A549 treated with GW870086 at 1 μM for 4 hours (cell line): ENCODE data around the gene MT1M. TPM values are rescaled to one million over a fixed set of nuclear protein-coding genes. Genes with fewer than 3 reads are reported as not detected.

Experiments used
- total RNA-seq: library from RNA; stranded (reverse); fragments of 200-300 nt; extraction: Qiagen RNA extraction; gene quantifications from 5 replicates; pipeline ENCODE4 v1.2.3, GENCODE V29; 2022; ENCODE audit warnings: low read depth

The MT1M gene
- not detected in 5 replicates for total RNA-seq

GRCh38 chr16:56632156-56632847, at the start of gene MT1M:
TSS of gene MT1M (plus strand) at chr16:56632659. CDS start at chr16:56632732, 73 bp downstream.

GRCh38 chr16:56589141-56590039, 43.1 kb upstream of the MT1M start, which contains the start of gene MT3:
TSS of gene MT3 (plus strand) at chr16:56589528. CDS start at chr16:56589591, 63 bp downstream.

GRCh38 chr16:56608043-56608875, 24.2 kb upstream of the MT1M start, which contains the start of gene MT2A:
TSS of gene MT2A (plus strand) at chr16:56608584. CDS start at chr16:56608656, 72 bp downstream.

GRCh38 chr16:56625140-56625942, 7.1 kb upstream of the MT1M start, which contains the start of gene MT1E:
TSS of gene MT1E (plus strand) at chr16:56625781. CDS start at chr16:56625852, 71 bp downstream.

GRCh38 chr16:56637814-56638750, 5.6 kb downstream of the MT1M start, which contains the start of gene MT1A:
TSS of gene MT1A (plus strand) at chr16:56638666. CDS start at chr16:56638739, 73 bp downstream.

GRCh38 chr16:56651586-56651985, 19.1 kb downstream of the MT1M start, which contains the start of gene MT1B:
TSS of gene MT1B (plus strand) at chr16:56651886. CDS start at chr16:56651954, 68 bp downstream.

GRCh38 chr16:56657555-56658326, 25.3 kb downstream of the MT1M start, which contains the start of gene MT1F:
TSS of gene MT1F (plus strand) at chr16:56657959. CDS start at chr16:56658059, 100 bp downstream.

GRCh38 chr16:56667581-56668571, 35.4 kb downstream of the MT1M start, which contains the start of gene MT1G:
TSS of gene MT1G (minus strand) at chr16:56668065. CDS start at chr16:56667993, 72 bp downstream.

GRCh38 chr16:56669005-56669839, 36.8 kb downstream of the MT1M start, which contains the start of gene MT1H:
TSS of gene MT1H (plus strand) at chr16:56669814. CDS start at chr16:56669885, 71 bp downstream.

GRCh38 chr16:56681939-56682702, 49.7 kb downstream of the MT1M start, which contains the start of gene MT1X:
TSS of gene MT1X (plus strand) at chr16:56682470. CDS start at chr16:56682541, 71 bp downstream.

Other genes starting within 250 kb of the MT1M start
- 58.6 to 71.7 TPM (median 66.7 TPM) in 5 replicates for gene AMFR, start 207.1 kb upstream of the MT1M start, total RNA-seq
- 105 to 126 TPM (median 122 TPM) in 5 replicates for gene NUDT21, start 181.3 kb upstream of the MT1M start, total RNA-seq
- 65.9 to 95.4 TPM (median 79.4 TPM) in 5 replicates for gene OGFOD1, start 181.1 kb upstream of the MT1M start, total RNA-seq
- gene BBS2, start 112.6 kb upstream of the MT1M start, total RNA-seq, result 16.7 to 22.5 TPM (median 18.9 TPM) in 5 replicates
- gene MT4, start 67.6 kb upstream of the MT1M start, total RNA-seq, result not detected in 5 replicates
- 0.31 TPM in 1 of 5 replicates, not detected in the others for gene MT3, start 43.1 kb upstream of the MT1M start, total RNA-seq
- gene MT2A, start 24.1 kb upstream of the MT1M start, total RNA-seq, result 1,633 to 2,275 TPM (median 1,837 TPM) in 5 replicates
- gene MT1E, start 6.9 kb upstream of the MT1M start, total RNA-seq, result 0.69 TPM in 1 of 5 replicates, not detected in the others
- 18.1 to 25.3 TPM (median 21.5 TPM) in 5 replicates for gene MT1A, start 6.0 kb downstream of the MT1M start, total RNA-seq
- 0.52 TPM in 2 of 5 replicates, not detected in the others for gene MT1B, start 19.2 kb downstream of the MT1M start, total RNA-seq
- 15.9 to 26.2 TPM (median 18.6 TPM) in 5 replicates for gene MT1F, start 25.3 kb downstream of the MT1M start, total RNA-seq
- gene MT1G, start 35.4 kb downstream of the MT1M start, total RNA-seq, result not detected in 5 replicates
- not detected in 5 replicates for gene MT1H, start 37.2 kb downstream of the MT1M start, total RNA-seq
- 449 to 807 TPM (median 553 TPM) in 5 replicates for gene MT1X, start 49.8 kb downstream of the MT1M start, total RNA-seq
- 89.1 to 104 TPM (median 98.0 TPM) in 5 replicates for gene NUP93, start 97.5 kb downstream of the MT1M start, total RNA-seq
- gene SLC12A3, start 232.5 kb downstream of the MT1M start, total RNA-seq, result not detected in 5 replicates